ENCODE data around the gene TM9SF3.
A peak's percentile ranks its signal among the peaks of the same experiment; 100 is the strongest.
"Not testable (repeated sequence)": the region's sequence is repeated elsewhere in the genome, so short reads cannot be mapped to it uniquely, and the experiment has no call there.

The TM9SF3 gene

GRCh38 chr10:96570511-96570910, 16.3 kb downstream of the TM9SF3 start:
- DNase-seq: no peak

GRCh38 chr10:96568402-96568801, 18.4 kb downstream of the TM9SF3 start:
- no peak for DNase-seq

GRCh38 chr10:96565774-96566173, 21.0 kb downstream of the TM9SF3 start:
- no peak for DNase-seq

- DNase-seq: no peak
Measured at GRCh38 chr10:96560966-96561887, 25.6 kb downstream of the TM9SF3 start.

GRCh38 chr10:96560489-96560888, 26.3 kb downstream of the TM9SF3 start:
- DNase-seq: no peak

GRCh38 chr10:96556003-96556402, 30.8 kb downstream of the TM9SF3 start:
- DNase-seq: peak in 4 of 58 donors; percentile 2 to 12 (median 4)

GRCh38 chr10:96555330-96555729, 31.5 kb downstream of the TM9SF3 start:
- no peak for DNase-seq

GRCh38 chr10:96548589-96548988, 38.2 kb downstream of the TM9SF3 start:
- no peak for DNase-seq

GRCh38 chr10:96545558-96545957, 41.3 kb downstream of the TM9SF3 start:
- DNase-seq: not testable (repeated sequence)

GRCh38 chr10:96541921-96542320, 44.9 kb downstream of the TM9SF3 start:
- no peak for DNase-seq

GRCh38 chr10:96540240-96540639, 46.6 kb downstream of the TM9SF3 start:
- DNase-seq: no peak

GRCh38 chr10:96538683-96539082, 48.1 kb downstream of the TM9SF3 start:
- DNase-seq: no peak

- no peak for DNase-seq
Measured at GRCh38 chr10:96536129-96536528, 50.7 kb downstream of the TM9SF3 start.

GRCh38 chr10:96532523-96532922, 54.3 kb downstream of the TM9SF3 start:
- DNase-seq: no peak

GRCh38 chr10:96529634-96530279, 57.1 kb downstream of the TM9SF3 start:
- no peak for DNase-seq

- no peak for DNase-seq
Measured at GRCh38 chr10:96524741-96525140, 62.1 kb downstream of the TM9SF3 start.

GRCh38 chr10:96517284-96517683, 69.5 kb downstream of the TM9SF3 start:
- DNase-seq: no peak

GRCh38 chr10:96516337-96516736, 70.5 kb downstream of the TM9SF3 start:
- DNase-seq: no peak

- peak in 56 of 58 donors; percentile 41 to 93 (median 82) for DNase-seq
Measured at GRCh38 chr10:96513698-96514561, 72.9 kb downstream of the TM9SF3 start, which contains the start of gene TLL2. Gene TLL2 (minus strand): TSS chr10:96513926. CDS start chr10:96513685, 241 bp downstream.

- DNase-seq: no peak
Measured at GRCh38 chr10:96513305-96513697, 73.5 kb downstream of the TM9SF3 start.

- DNase-seq: peak in 15 of 58 donors; percentile 5 to 43 (median 15)
Measured at GRCh38 chr10:96512524-96513304, 74.1 kb downstream of the TM9SF3 start.
